ENCODE measurements around the gene PRSS2. TPM values are rescaled to one million over a fixed set of nuclear protein-coding genes. Genes with fewer than 3 reads are reported as not detected.

The PRSS2 gene
- total RNA-seq, 1 experiment from 2014 or later = not detected

DNA sequence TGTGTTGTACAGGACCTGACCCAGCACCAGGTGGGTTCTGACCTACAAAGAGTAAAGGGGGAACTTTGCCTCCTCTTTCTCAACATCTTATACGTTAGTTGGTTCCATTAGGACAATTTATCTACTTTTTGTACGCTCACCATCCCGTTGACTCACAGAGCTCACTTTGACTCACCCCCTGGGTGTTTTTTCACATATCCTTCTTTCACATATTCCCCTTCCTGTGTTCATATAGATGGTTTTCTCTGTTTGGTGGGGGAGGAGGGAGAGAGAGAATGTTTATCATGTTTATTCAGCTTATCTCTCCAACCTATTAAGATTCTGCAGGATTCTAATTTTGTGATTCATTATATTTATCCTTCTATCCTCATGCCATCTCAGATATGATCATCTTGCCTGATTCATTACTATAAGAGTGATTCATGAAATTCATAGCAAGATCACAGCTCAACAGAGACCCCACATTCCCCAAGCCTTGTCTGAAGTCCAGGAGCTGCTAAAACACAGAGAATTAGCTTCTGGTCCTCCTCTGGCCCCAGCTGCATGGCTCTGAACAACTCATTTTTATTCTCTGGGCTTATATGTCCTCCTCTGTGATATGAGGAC lies 37.2 kb downstream of the PRSS2 start:
- BruUV-seq (replicated peaks) = no TSS peak
- Histone ChIP-seq H3K4me1 (ENCODE audit: insufficient read depth, low read length, poor library complexity, severe bottlenecking) (no peaks in the 10 kb centered on the region), H3K4me3 (ENCODE audit: low read depth, low read length, poor library complexity, severe bottlenecking) (no peak overlapping the region), H3K9me3 (ENCODE audit: low read depth, low read length, poor library complexity, severe bottlenecking) (no peaks in the 10 kb centered on the region), H3K27ac (ENCODE audit: low read depth, low read length, poor library complexity, severe bottlenecking) (no peak overlapping the region), H3K36me3 (ENCODE audit: insufficient read depth, low read length, poor library complexity, severe bottlenecking) (no peaks in the 10 kb centered on the region), H3K27me3 (replicated peaks; ENCODE audit: insufficient read depth, low read depth, low read length, poor library complexity) (peaks cover 36% of the 10 kb centered on the region)
- DNase-seq (ENCODE audit: low spot score) = no peak
- intact Hi-C loops (cut with micrococcal nuclease; ENCODE audit: unreplicated experiment) = no loop called here
- CTCF ChIA-PET = no interaction called here
- TF ChIP-seq, protein P1, sequence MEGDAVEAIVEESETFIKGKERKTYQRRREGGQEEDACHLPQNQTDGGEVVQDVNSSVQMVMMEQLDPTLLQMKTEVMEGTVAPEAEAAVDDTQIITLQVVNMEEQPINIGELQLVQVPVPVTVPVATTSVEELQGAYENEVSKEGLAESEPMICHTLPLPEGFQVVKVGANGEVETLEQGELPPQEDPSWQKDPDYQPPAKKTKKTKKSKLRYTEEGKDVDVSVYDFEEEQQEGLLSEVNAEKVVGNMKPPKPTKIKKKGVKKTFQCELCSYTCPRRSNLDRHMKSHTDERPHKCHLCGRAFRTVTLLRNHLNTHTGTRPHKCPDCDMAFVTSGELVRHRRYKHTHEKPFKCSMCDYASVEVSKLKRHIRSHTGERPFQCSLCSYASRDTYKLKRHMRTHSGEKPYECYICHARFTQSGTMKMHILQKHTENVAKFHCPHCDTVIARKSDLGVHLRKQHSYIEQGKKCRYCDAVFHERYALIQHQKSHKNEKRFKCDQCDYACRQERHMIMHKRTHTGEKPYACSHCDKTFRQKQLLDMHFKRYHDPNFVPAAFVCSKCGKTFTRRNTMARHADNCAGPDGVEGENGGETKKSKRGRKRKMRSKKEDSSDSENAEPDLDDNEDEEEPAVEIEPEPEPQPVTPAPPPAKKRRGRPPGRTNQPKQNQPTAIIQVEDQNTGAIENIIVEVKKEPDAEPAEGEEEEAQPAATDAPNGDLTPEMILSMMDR (conservative IDR thresholded peaks at IDR 0.05; ENCODE audit: low read depth, low read length) = no peak
- TF ChIP-seq EZH2 (IDR thresholded peaks at IDR 0.05; ENCODE audit: borderline replicate concordance, low read depth, low read length, poor library complexity, severe bottlenecking) = no peak
- POLR2A ChIA-PET (ENCODE audit: low non-redundant PET) = no interaction called here

DNA sequence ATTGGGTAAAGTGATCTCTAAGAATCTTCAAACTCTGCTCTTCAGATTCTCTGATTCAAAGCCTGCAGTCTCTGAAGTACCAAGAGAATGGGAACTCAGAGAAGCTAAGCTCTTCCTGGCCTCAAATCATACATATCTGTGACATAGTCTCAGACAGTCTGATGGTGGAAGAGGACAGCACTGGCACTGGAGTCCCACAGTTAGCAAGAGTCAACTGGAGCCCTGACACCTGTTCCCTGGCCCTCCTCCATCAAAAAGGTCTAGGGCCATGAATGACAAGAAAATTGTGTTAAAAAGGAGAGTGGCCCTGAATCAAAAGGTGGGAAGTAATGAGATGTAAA lies 37.7 kb downstream of the PRSS2 start:
- no peak for TF ChIP-seq EZH2 (IDR thresholded peaks at IDR 0.05; ENCODE audit: borderline replicate concordance, low read depth, low read length, poor library complexity, severe bottlenecking)
- TF ChIP-seq, protein P1 (conservative IDR thresholded peaks at IDR 0.05; ENCODE audit: low read depth, low read length) = no peak
- H3K4me3 ChIP-seq (ENCODE audit: low read depth, low read length, poor library complexity, severe bottlenecking) = no peak overlapping the region
- no peaks in the 10 kb centered on the region for H3K4me1 ChIP-seq (ENCODE audit: insufficient read depth, low read length, poor library complexity, severe bottlenecking)
- ChIA-PET POLR2A (ENCODE audit: low non-redundant PET) (no interaction called here), CTCF (no interaction called here)
- H3K27ac ChIP-seq (ENCODE audit: low read depth, low read length, poor library complexity, severe bottlenecking) = no peak overlapping the region
- no TSS peak for BruUV-seq (replicated peaks)
- H3K36me3 ChIP-seq (ENCODE audit: insufficient read depth, low read length, poor library complexity, severe bottlenecking) = no peaks in the 10 kb centered on the region
- peaks cover 34% of the 10 kb centered on the region for H3K27me3 ChIP-seq (replicated peaks; ENCODE audit: insufficient read depth, low read depth, low read length, poor library complexity)
- intact Hi-C loops (cut with micrococcal nuclease; ENCODE audit: unreplicated experiment) = no loop called here
- no peaks in the 10 kb centered on the region for H3K9me3 ChIP-seq (ENCODE audit: low read depth, low read length, poor library complexity, severe bottlenecking)
- DNase-seq (ENCODE audit: low spot score) = no peak

DNA sequence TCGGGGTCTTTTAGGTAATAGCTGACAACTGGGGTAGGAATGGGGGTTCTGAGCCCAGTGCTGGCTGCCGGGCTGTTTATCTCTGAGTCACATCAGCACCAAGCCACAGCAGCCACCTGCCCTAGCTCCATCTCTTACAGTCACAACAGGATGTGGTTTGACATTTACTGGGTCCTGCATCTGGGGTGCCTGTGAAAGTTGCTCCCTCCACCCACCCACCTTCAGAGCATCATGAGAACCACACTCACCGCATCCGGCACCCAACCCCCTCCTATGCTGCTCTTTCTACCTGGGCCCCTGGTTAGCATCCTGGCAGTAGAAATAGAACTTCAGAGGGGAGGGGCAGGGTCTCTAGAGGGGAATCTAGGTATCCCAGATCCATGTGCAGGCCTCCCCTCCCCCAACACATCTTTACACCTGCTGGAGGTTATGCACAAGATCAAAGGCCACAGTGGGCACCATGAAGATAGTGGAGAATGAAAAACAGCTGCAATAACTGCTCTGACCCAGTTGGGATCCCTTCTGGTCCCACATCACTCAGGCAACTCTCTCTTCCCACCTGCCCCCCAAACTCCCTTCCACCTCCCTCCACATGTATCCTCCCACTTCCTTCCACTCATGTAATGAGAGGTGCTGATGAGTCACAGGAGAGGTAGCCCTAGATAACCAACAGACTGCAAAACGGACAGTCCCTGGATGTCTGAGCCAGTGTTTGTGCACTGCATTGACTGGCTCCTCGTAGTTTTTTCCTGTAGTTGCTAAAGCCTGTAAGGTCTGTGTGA lies 38.2 kb downstream of the PRSS2 start:
- Histone ChIP-seq H3K36me3 (ENCODE audit: insufficient read depth, low read length, poor library complexity, severe bottlenecking) (no peaks in the 10 kb centered on the region), H3K27me3 (replicated peaks; ENCODE audit: insufficient read depth, low read depth, low read length, poor library complexity) (peaks cover 34% of the 10 kb centered on the region), H3K27ac (ENCODE audit: low read depth, low read length, poor library complexity, severe bottlenecking) (no peak overlapping the region), H3K9me3 (ENCODE audit: low read depth, low read length, poor library complexity, severe bottlenecking) (no peaks in the 10 kb centered on the region), H3K4me3 (ENCODE audit: low read depth, low read length, poor library complexity, severe bottlenecking) (no peak overlapping the region), H3K4me1 (ENCODE audit: insufficient read depth, low read length, poor library complexity, severe bottlenecking) (no peaks in the 10 kb centered on the region)
- intact Hi-C loops (cut with micrococcal nuclease; ENCODE audit: unreplicated experiment) = no loop called here
- BruUV-seq (replicated peaks) = no TSS peak
- no peak for TF ChIP-seq EZH2 (IDR thresholded peaks at IDR 0.05; ENCODE audit: borderline replicate concordance, low read depth, low read length, poor library complexity, severe bottlenecking)
- TF ChIP-seq, protein P1 (conservative IDR thresholded peaks at IDR 0.05; ENCODE audit: low read depth, low read length) = no peak
- no peak for DNase-seq (ENCODE audit: low spot score)
- ChIA-PET POLR2A (ENCODE audit: low non-redundant PET) (no interaction called here), CTCF (no interaction called here)
